Measurements from ENCODE around the gene XXYLT1.

The XXYLT1 gene

GRCh38 chr3:195201295-195201694, 69.7 kb downstream of the XXYLT1 start:
- no peak overlapping the region for H3K9ac ChIP-seq (ENCODE audit: insufficient read length, low read depth)
- no peaks in the 10 kb centered on the region for H3K27me3 ChIP-seq (ENCODE audit: insufficient read depth, insufficient read length)
- TF ChIP-seq YY1 (IDR thresholded peaks at IDR 0.05; ENCODE audit: insufficient read depth, insufficient read length): no peak
- TF ChIP-seq SUZ12 (IDR thresholded peaks at IDR 0.05; ENCODE audit: extremely low read depth, insufficient read depth, insufficient read length): no peak
- TF ChIP-seq ZNF274 (IDR thresholded peaks at IDR 0.05; ENCODE audit: low read depth, low read length): no peak
- no peak for DNase-seq (ENCODE audit: low read depth, low spot score)
- peaks cover 8% of the 10 kb centered on the region for H3K36me3 ChIP-seq (ENCODE audit: insufficient read depth, insufficient read length, low read length)
- no peaks in the 10 kb centered on the region for H3K9me3 ChIP-seq (ENCODE audit: insufficient read depth, low read length)
- H3K4me3 ChIP-seq (ENCODE audit: insufficient read length, low read depth): no peak overlapping the region
- H3K4me1 ChIP-seq (ENCODE audit: insufficient read depth, insufficient read length): peaks cover 9% of the 10 kb centered on the region

- peaks cover 8% of the 10 kb centered on the region for H3K36me3 ChIP-seq (ENCODE audit: insufficient read depth, insufficient read length, low read length)
- H3K9ac ChIP-seq (ENCODE audit: insufficient read length, low read depth): no peak overlapping the region
- H3K4me3 ChIP-seq (ENCODE audit: insufficient read length, low read depth): no peak overlapping the region
- H3K27me3 ChIP-seq (ENCODE audit: insufficient read depth, insufficient read length): no peaks in the 10 kb centered on the region
- H3K9me3 ChIP-seq (ENCODE audit: insufficient read depth, low read length): no peaks in the 10 kb centered on the region
- DNase-seq (ENCODE audit: low read depth, low spot score): no peak
- TF ChIP-seq YY1 (IDR thresholded peaks at IDR 0.05; ENCODE audit: insufficient read depth, insufficient read length) (no peak), ZNF274 (IDR thresholded peaks at IDR 0.05; ENCODE audit: low read depth, low read length) (no peak), SUZ12 (IDR thresholded peaks at IDR 0.05; ENCODE audit: extremely low read depth, insufficient read depth, insufficient read length) (no peak)
- H3K4me1 ChIP-seq (ENCODE audit: insufficient read depth, insufficient read length): peaks cover 10% of the 10 kb centered on the region
These were observed 70.7 kb downstream of the XXYLT1 start for GRCh38 chr3:195200010-195200822.

- DNase-seq (ENCODE audit: low read depth, low spot score): no peak
- peaks cover 8% of the 10 kb centered on the region for H3K36me3 ChIP-seq (ENCODE audit: insufficient read depth, insufficient read length, low read length)
- TF ChIP-seq SUZ12 (IDR thresholded peaks at IDR 0.05; ENCODE audit: extremely low read depth, insufficient read depth, insufficient read length) (no peak), ZNF274 (IDR thresholded peaks at IDR 0.05; ENCODE audit: low read depth, low read length) (no peak), YY1 (IDR thresholded peaks at IDR 0.05; ENCODE audit: insufficient read depth, insufficient read length) (no peak)
- H3K4me1 ChIP-seq (ENCODE audit: insufficient read depth, insufficient read length): peaks cover 12% of the 10 kb centered on the region
- no peaks in the 10 kb centered on the region for H3K9me3 ChIP-seq (ENCODE audit: insufficient read depth, low read length)
- no peaks in the 10 kb centered on the region for H3K27me3 ChIP-seq (ENCODE audit: insufficient read depth, insufficient read length)
- no peak overlapping the region for H3K9ac ChIP-seq (ENCODE audit: insufficient read length, low read depth)
- H3K4me3 ChIP-seq (ENCODE audit: insufficient read length, low read depth): no peak overlapping the region
These were observed 72.3 kb downstream of the XXYLT1 start for GRCh38 chr3:195198426-195199346.

GRCh38 chr3:195197765-195198425, 73.1 kb downstream of the XXYLT1 start:
- H3K9me3 ChIP-seq (ENCODE audit: insufficient read depth, low read length): no peaks in the 10 kb centered on the region
- DNase-seq (ENCODE audit: low read depth, low spot score): no peak
- no peaks in the 10 kb centered on the region for H3K27me3 ChIP-seq (ENCODE audit: insufficient read depth, insufficient read length)
- H3K4me3 ChIP-seq (ENCODE audit: insufficient read length, low read depth): no peak overlapping the region
- TF ChIP-seq ZNF274 (IDR thresholded peaks at IDR 0.05; ENCODE audit: low read depth, low read length): no peak
- no peak for TF ChIP-seq YY1 (IDR thresholded peaks at IDR 0.05; ENCODE audit: insufficient read depth, insufficient read length)
- no peak for TF ChIP-seq SUZ12 (IDR thresholded peaks at IDR 0.05; ENCODE audit: extremely low read depth, insufficient read depth, insufficient read length)
- H3K4me1 ChIP-seq (ENCODE audit: insufficient read depth, insufficient read length): peaks cover 10% of the 10 kb centered on the region
- H3K9ac ChIP-seq (ENCODE audit: insufficient read length, low read depth): no peak overlapping the region
- peaks cover 8% of the 10 kb centered on the region for H3K36me3 ChIP-seq (ENCODE audit: insufficient read depth, insufficient read length, low read length)

- H3K27me3 ChIP-seq (ENCODE audit: insufficient read depth, insufficient read length): no peaks in the 10 kb centered on the region
- H3K36me3 ChIP-seq (ENCODE audit: insufficient read depth, insufficient read length, low read length): peaks cover 8% of the 10 kb centered on the region
- DNase-seq (ENCODE audit: low read depth, low spot score): no peak
- no peak overlapping the region for H3K4me3 ChIP-seq (ENCODE audit: insufficient read length, low read depth)
- TF ChIP-seq SUZ12 (IDR thresholded peaks at IDR 0.05; ENCODE audit: extremely low read depth, insufficient read depth, insufficient read length): no peak
- TF ChIP-seq YY1 (IDR thresholded peaks at IDR 0.05; ENCODE audit: insufficient read depth, insufficient read length): no peak
- no peak for TF ChIP-seq ZNF274 (IDR thresholded peaks at IDR 0.05; ENCODE audit: low read depth, low read length)
- H3K9ac ChIP-seq (ENCODE audit: insufficient read length, low read depth): no peak overlapping the region
- H3K9me3 ChIP-seq (ENCODE audit: insufficient read depth, low read length): peaks cover 13% of the 10 kb centered on the region
- peaks cover 10% of the 10 kb centered on the region for H3K4me1 ChIP-seq (ENCODE audit: insufficient read depth, insufficient read length)
These were observed 74.7 kb downstream of the XXYLT1 start for GRCh38 chr3:195196266-195196665.

GRCh38 chr3:195195321-195196209, 75.4 kb downstream of the XXYLT1 start:
- Histone ChIP-seq H3K9ac (ENCODE audit: insufficient read length, low read depth) (no peak overlapping the region), H3K4me3 (ENCODE audit: insufficient read length, low read depth) (peak overlapping the region; percentile 4), H3K4me1 (ENCODE audit: insufficient read depth, insufficient read length) (peaks cover 10% of the 10 kb centered on the region), H3K9me3 (ENCODE audit: insufficient read depth, low read length) (peaks cover 20% of the 10 kb centered on the region), H3K27me3 (ENCODE audit: insufficient read depth, insufficient read length) (no peaks in the 10 kb centered on the region), H3K36me3 (ENCODE audit: insufficient read depth, insufficient read length, low read length) (peaks cover 8% of the 10 kb centered on the region)
- no peak for TF ChIP-seq ZNF274 (IDR thresholded peaks at IDR 0.05; ENCODE audit: low read depth, low read length)
- TF ChIP-seq SUZ12 (IDR thresholded peaks at IDR 0.05; ENCODE audit: extremely low read depth, insufficient read depth, insufficient read length): no peak
- no peak for TF ChIP-seq YY1 (IDR thresholded peaks at IDR 0.05; ENCODE audit: insufficient read depth, insufficient read length)
- peak; percentile 43 for DNase-seq (ENCODE audit: low read depth, low spot score)
